ENCODE measurements around the gene EGLN1. TPM values are rescaled to one million over a fixed set of nuclear protein-coding genes. Genes with fewer than 3 reads are reported as not detected.

Gene EGLN1
- total RNA-seq, 2 experiments from 2014 or later = 22.3 to 30.1 TPM

- H3K27me3 Mint-ChIP-seq = no peaks in the 10 kb centered on the region
- H3K4me3 Mint-ChIP-seq = no peak overlapping the region
- peaks cover 23% of the 10 kb centered on the region for H3K36me3 Mint-ChIP-seq
- no peaks in the 10 kb centered on the region for H3K9me3 Mint-ChIP-seq (ENCODE audit: low read depth)
- no peak for DNase-seq
- CTCF ChIA-PET = interaction anchor here (1.1 kb wide), 1 partner anchor 66 kb away, joined by 3 read pairs; the partner anchor contains the start of genes EXOC8 and SPRTN
- no peak overlapping the region for H3K27ac Mint-ChIP-seq
- H3K4me1 Mint-ChIP-seq = peaks cover 5% of the 10 kb centered on the region
- no peak for ATAC-seq
These were observed 17.8 kb downstream of the EGLN1 start for GRCh38 chr1:231404318-231404717.

DNA sequence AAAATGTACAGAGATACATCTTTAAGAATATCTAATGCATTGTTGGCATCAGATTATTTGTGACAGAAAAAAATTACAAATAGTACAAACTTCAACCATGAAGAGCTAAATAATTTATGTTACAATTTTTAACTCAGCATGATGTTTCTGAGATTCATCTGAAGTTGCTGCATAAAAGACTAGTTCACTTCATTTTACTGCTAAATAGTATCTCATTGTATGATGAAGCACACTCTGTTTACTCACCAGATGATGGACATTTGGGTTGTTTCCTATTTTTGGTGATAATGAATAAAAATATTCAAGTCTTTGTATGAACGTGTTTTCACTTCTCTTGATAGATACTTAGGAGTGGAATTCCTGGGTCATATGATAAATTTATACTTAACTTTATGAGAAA is 20.6 kb downstream of the EGLN1 start:
- Mint-ChIP-seq H3K4me3 (no peak overlapping the region), H3K4me1 (peaks cover 11% of the 10 kb centered on the region), H3K27ac (no peak overlapping the region), H3K9me3 (ENCODE audit: low read depth) (no peaks in the 10 kb centered on the region), H3K27me3 (no peaks in the 10 kb centered on the region), H3K36me3 (peaks cover 28% of the 10 kb centered on the region)
- DNase-seq = no peak
- no peak for ATAC-seq
- CTCF ChIA-PET = interaction anchor here (1.2 kb wide), 1 partner anchor 24 kb away, joined by 3 read pairs; no protein-coding TSS in a partner anchor

DNA sequence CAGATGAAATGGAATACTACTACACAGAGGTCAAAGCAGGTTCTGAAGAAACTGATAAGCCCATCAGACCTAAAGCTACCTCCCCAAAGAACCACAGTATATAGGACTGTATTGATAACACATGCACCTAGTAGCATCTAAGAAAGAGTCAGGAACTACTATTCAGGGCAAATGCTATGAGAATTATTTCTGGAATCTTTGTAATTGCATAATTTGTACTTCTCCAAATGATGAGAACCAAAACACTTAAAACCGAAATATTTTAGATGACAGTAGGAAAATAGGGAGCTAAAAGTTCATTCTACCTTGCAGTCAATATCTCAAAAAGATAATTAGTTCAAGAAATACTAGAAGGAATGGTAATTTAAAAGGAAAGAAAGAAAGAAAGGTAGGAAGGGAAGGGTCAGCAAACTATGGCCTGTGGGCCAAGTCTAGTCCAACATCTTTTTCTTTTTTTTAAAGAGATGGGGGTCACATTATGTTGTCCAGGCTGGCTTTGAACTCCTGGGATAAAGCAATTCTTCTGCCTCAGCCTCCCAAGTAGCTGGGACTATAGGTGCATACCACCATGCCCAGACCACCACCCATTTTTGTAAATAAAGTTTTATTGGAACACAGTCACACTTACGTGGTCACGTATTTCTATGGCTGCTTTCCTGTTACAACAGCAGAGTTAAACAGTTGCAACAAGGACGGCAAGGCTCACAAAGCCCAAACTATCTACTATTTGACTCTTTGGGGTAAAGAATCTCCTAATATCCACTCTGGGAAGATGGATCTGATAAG is 24.0 kb downstream of the EGLN1 start:
- Mint-ChIP-seq H3K27ac (no peak overlapping the region), H3K9me3 (ENCODE audit: low read depth) (no peaks in the 10 kb centered on the region), H3K36me3 (peaks cover 19% of the 10 kb centered on the region), H3K4me1 (peaks cover 12% of the 10 kb centered on the region), H3K27me3 (no peaks in the 10 kb centered on the region), H3K4me3 (no peak overlapping the region)
- ATAC-seq (no peak), DNase-seq (no peak)
- CTCF ChIA-PET = interaction anchor here (1.0 to 1.3 kb wide), 2 partner anchors 23 to 41 kb away, joined by 3 read pairs; partner anchors contain the start of gene EGLN1

DNA sequence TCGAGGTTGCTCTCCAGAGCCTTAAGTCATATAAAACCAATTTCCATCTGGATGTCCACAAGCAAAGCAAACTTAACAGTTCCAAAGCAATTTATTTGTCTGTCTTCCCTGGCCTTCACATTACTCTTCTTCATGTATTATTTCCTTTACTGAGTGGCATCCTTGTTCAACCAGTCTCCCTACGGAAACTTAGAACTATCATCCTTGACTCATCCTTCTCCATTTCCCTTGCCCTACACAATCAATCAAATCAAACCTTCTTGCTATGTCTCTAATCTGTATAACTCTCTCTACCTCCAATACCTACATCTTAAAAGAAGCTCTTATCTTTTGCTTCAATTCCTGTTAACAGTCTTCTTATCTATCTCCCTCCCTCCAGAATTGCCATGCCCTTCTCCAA is 25.4 kb downstream of the EGLN1 start:
- Mint-ChIP-seq H3K4me3 (no peak overlapping the region), H3K27ac (no peak overlapping the region), H3K9me3 (ENCODE audit: low read depth) (no peaks in the 10 kb centered on the region), H3K36me3 (peaks cover 16% of the 10 kb centered on the region), H3K4me1 (peaks cover 12% of the 10 kb centered on the region), H3K27me3 (no peaks in the 10 kb centered on the region)
- ATAC-seq (no peak), DNase-seq (no peak)
- CTCF ChIA-PET = interaction anchor here (1.3 kb wide), 1 partner anchor 40 kb away, joined by 3 read pairs; no protein-coding TSS in a partner anchor

- no peaks in the 10 kb centered on the region for H3K27me3 Mint-ChIP-seq
- H3K4me1 Mint-ChIP-seq = peaks cover 13% of the 10 kb centered on the region
- H3K4me3 Mint-ChIP-seq = no peak overlapping the region
- peaks cover 14% of the 10 kb centered on the region for H3K36me3 Mint-ChIP-seq
- ATAC-seq (no peak), DNase-seq (no peak)
- H3K9me3 Mint-ChIP-seq (ENCODE audit: low read depth) = no peaks in the 10 kb centered on the region
- CTCF ChIA-PET = no interaction called here
- no peak overlapping the region for H3K27ac Mint-ChIP-seq
These were observed 26.1 kb downstream of the EGLN1 start for GRCh38 chr1:231395998-231396390.

DNA sequence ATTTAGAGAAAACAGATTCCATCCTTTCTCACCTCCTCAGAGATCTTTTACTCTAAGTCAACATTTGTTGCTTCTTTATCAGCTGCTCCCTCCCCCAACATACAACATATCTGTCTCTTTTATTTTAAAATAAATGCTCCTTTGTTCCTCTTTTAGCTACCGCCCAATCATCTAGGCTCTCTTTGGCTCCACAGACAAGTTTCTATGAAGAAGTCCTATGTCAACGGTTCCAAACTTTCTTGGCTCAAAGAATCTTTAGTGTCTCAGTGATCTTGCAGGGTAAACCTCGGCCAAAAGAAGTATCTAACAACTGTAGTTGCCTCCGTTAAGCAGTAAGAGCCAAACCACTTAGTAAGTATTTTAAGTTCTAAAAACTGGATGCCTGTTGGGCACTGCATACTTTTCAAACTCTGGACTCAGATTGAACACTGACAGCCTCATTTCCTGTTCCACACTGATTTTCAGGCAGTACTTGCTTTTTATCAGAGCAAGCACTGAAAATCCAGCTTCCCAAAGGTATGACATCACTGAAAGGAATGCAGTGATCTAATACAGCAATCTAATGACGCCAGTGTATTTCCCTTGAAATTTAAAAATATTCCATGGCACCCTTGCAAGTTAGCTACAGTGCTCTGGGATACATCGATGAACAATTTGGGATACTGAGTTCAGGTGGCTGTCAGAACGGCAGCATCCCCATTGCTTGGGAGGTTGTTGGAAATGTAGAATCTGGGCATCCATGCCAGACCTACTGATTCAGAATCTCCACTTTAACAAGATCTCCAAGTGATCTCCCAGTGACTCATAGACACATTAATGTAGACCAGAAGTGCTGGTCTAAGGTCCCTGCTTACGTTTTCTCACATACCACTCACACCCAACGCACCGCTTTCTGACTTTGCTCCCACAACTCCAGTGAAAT is 26.8 kb downstream of the EGLN1 start:
- Mint-ChIP-seq H3K4me1 (peaks cover 20% of the 10 kb centered on the region), H3K27ac (no peak overlapping the region), H3K9me3 (ENCODE audit: low read depth) (no peaks in the 10 kb centered on the region), H3K36me3 (peaks cover 14% of the 10 kb centered on the region), H3K27me3 (no peaks in the 10 kb centered on the region), H3K4me3 (no peak overlapping the region)
- DNase-seq (no peak), ATAC-seq (no peak)
- CTCF ChIA-PET = no interaction called here

- CTCF ChIA-PET = interaction anchor here (2.3 kb wide), 1 partner anchor 11 kb away, joined by 9 read pairs; no protein-coding TSS in a partner anchor
- Mint-ChIP-seq H3K4me3 (no peak overlapping the region), H3K9me3 (ENCODE audit: low read depth) (no peaks in the 10 kb centered on the region), H3K27me3 (no peaks in the 10 kb centered on the region), H3K27ac (no peak overlapping the region), H3K4me1 (peaks cover 32% of the 10 kb centered on the region), H3K36me3 (peaks cover 18% of the 10 kb centered on the region)
- no peak for DNase-seq
- no peak for ATAC-seq
These were observed 28.4 kb downstream of the EGLN1 start for GRCh38 chr1:231393668-231394067.

DNA sequence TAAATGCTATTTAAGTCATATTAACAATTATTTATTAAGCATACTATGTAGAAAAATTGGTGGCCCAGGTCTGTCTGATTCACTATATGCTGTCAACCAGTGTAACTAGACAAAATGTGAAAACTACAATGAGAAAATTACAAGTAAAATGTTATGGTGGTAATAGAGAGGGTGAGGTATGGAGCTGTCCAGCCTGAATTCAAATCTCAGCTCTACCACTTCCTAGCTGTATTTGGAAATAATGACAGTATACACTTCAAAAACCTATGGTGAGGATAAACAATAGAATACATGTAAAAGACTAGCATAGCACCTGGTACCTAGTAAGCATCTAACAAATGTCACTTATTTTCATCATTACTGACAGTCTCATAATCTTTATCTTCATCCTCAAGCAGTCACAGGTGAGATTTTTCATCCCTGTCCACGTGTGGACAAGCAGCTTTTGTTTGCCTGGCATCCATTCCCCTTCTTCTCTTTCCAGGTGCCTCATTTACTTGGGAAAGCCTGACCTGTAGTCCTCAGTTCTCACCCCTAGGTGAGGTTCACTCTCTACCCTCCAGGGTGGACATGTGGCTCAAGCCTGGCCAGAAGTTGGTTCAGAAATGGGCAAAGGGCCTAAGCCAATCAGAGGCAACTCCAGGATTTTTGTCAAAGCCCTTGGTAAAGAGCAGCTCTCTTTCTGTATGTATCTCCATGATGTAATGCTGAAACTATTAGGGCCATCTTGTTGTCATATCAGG is 29.5 kb downstream of the EGLN1 start:
- H3K36me3 Mint-ChIP-seq = peaks cover 18% of the 10 kb centered on the region
- DNase-seq (no peak), ATAC-seq (no peak)
- no peak overlapping the region for H3K4me3 Mint-ChIP-seq
- CTCF ChIA-PET = interaction anchor here (1.0 to 2.3 kb wide), 2 partner anchors 10 to 97 kb away, joined by 3 to 9 read pairs; no protein-coding TSS in a partner anchor
- H3K9me3 Mint-ChIP-seq (ENCODE audit: low read depth) = no peaks in the 10 kb centered on the region
- H3K27ac Mint-ChIP-seq = no peak overlapping the region
- H3K4me1 Mint-ChIP-seq = peaks cover 37% of the 10 kb centered on the region
- H3K27me3 Mint-ChIP-seq = no peaks in the 10 kb centered on the region

- Mint-ChIP-seq H3K4me1 (peaks cover 35% of the 10 kb centered on the region), H3K4me3 (no peak overlapping the region), H3K27ac (no peak overlapping the region), H3K36me3 (peaks cover 19% of the 10 kb centered on the region), H3K27me3 (no peaks in the 10 kb centered on the region), H3K9me3 (ENCODE audit: low read depth) (no peaks in the 10 kb centered on the region)
- CTCF ChIA-PET = no interaction called here
- no peak for DNase-seq
- peak; percentile 40 for ATAC-seq
These were observed 32.0 kb downstream of the EGLN1 start for GRCh38 chr1:231390071-231390470.

DNA sequence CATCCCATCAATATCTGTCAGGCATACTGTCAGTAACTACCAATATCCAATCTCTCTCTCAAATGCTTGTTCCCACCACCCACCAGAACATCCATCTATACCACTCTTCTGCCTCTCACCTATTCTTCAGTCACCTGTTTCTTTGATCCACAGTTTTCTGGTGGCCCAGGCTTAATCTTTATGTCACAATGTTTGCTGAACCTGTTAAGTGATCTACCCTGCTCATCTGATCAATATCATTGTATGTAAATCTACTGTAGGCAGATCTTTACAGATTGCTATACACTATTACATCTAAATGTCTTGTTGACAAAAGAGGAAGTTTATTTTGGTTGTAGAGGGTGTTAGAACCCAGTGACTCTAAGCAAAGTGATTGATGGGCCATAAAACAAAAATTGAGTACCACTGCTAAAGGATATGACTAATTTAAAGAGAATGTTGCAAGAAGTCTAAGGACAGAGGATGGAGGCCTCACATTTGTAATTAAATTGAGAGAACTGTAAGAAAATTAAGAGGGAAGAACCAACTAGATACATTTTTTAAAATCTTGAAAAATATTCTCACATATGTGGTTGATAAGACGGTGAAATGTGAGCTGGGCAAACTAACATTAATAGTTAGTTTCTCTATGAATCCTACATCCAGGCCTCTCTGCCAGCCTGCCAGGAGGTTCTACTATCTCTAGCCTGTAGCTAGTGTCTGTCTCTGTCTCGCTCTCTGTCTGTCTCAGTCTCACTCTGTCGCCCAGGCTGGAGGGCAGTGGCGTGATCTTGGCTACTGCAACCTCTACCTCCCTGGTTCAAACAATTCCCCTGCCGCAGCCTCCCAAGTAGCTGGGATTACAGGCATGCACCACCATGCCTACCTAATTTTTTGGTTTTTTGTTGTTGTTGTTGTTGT is 34.1 kb downstream of the EGLN1 start:
- H3K27me3 Mint-ChIP-seq = no peaks in the 10 kb centered on the region
- H3K27ac Mint-ChIP-seq = peak overlapping the region; percentile 61
- CTCF ChIA-PET = interaction anchor here (0.6 to 0.9 kb wide), 2 partner anchors 24 to 197 kb away, joined by 3 to 4 read pairs; no protein-coding TSS in a partner anchor
- DNase-seq (no peak), ATAC-seq (peak; percentile 66)
- no peak overlapping the region for H3K4me3 Mint-ChIP-seq
- peaks cover 17% of the 10 kb centered on the region for H3K36me3 Mint-ChIP-seq
- H3K4me1 Mint-ChIP-seq = peaks cover 35% of the 10 kb centered on the region
- no peaks in the 10 kb centered on the region for H3K9me3 Mint-ChIP-seq (ENCODE audit: low read depth)

DNA sequence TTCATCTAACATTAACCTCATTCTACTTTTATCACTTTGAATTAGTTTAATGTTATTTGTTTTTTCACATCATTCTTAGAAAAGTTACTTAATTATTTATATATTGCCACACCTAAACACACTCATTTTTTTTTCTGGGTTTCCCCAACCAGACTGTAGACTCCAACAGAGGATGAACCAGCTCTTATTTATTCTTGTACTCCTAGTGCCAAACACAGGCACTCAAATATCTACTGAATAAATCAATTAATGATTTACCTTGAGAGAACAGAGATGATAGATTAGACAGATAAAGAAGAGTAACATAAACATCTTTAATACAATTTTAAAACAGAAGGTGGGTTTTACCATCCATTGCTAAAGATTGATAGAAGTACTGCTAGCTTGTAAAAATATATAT is 35.6 kb downstream of the EGLN1 start:
- Mint-ChIP-seq H3K4me3 (no peak overlapping the region), H3K9me3 (ENCODE audit: low read depth) (no peaks in the 10 kb centered on the region), H3K27ac (no peak overlapping the region), H3K27me3 (no peaks in the 10 kb centered on the region), H3K4me1 (peaks cover 35% of the 10 kb centered on the region), H3K36me3 (peaks cover 15% of the 10 kb centered on the region)
- CTCF ChIA-PET = no interaction called here
- DNase-seq (no peak), ATAC-seq (no peak)

DNA sequence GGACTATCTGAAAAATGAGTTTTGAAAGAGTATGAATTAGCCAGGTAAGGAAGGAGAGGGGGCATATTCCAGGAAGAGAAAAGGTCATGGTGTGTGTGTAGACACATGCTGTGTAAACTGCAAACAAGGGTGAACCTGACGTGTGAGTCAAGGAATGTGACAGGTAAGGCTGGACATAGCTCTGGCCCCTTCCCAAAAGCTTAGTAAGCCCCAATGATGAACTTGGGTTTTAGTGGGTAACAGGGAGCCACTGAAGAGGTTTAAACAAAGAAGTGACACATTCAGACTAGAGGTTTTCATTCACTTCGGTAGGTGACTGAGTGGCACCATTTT is 36.7 kb downstream of the EGLN1 start:
- peaks cover 13% of the 10 kb centered on the region for H3K36me3 Mint-ChIP-seq
- no peak overlapping the region for H3K4me3 Mint-ChIP-seq
- no peaks in the 10 kb centered on the region for H3K9me3 Mint-ChIP-seq (ENCODE audit: low read depth)
- no peak overlapping the region for H3K27ac Mint-ChIP-seq
- ATAC-seq (no peak), DNase-seq (no peak)
- H3K4me1 Mint-ChIP-seq = peaks cover 27% of the 10 kb centered on the region
- CTCF ChIA-PET = interaction anchor here (0.8 kb wide), 1 partner anchor 37 kb away, joined by 3 read pairs; the partner anchor contains the start of gene EGLN1
- H3K27me3 Mint-ChIP-seq = no peaks in the 10 kb centered on the region

Measured in activated CD8-positive, alpha-beta memory T cell treated with anti-CD3 and anti-CD28 coated beads, Interleukin-2, amount 10 ng/mL, durations not matched to agents 7 days and 5 days (primary cell).